DOHH2 (cell line): ENCODE measurements around the gene OPTC.

Experiments used
- EZH2phosphoT487 ChIP-seq: fragments of 200-600 bp; sonication (generic); IDR thresholded peaks from 2 replicates; pipeline ENCODE4 v1.6.1; 2017; ENCODE audit warnings: borderline replicate concordance, mild to moderate bottlenecking, antibody characterized with exemption, low read length, moderate library complexity, mixed read lengths
- TF ChIP-seq, protein P1 (sequence below): fragments of 200-600 bp; sonication (generic); IDR thresholded peaks from one replicate; pipeline ENCODE4 v1.5.1; 2014; ENCODE audit warnings: antibody characterized with exemption, mild to moderate bottlenecking, low read depth, low read length; ENCODE audit not compliant: poor library complexity, severe bottlenecking

DNA sequence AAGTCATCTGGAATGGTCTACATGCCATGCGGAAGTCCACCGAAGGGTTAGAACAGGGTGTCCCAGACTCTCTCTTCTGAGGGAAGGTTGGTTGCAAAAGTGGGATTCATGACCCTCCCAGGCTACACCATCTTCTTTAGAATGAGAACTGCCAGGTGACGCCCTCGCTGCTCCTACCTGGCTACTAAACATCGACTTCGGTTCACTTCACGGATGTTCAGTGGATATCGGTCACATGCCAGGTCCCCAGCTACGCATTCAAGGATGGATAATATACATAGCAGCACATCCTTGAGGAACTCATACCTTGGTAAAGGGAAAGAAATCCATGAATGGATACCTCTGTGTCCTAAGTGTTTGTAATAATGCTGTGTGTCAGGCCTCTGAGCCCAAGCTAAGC lies 3.3 kb upstream of the OPTC start:
- TF ChIP-seq EZH2phosphoT487: no peak
- TF ChIP-seq, protein P1, sequence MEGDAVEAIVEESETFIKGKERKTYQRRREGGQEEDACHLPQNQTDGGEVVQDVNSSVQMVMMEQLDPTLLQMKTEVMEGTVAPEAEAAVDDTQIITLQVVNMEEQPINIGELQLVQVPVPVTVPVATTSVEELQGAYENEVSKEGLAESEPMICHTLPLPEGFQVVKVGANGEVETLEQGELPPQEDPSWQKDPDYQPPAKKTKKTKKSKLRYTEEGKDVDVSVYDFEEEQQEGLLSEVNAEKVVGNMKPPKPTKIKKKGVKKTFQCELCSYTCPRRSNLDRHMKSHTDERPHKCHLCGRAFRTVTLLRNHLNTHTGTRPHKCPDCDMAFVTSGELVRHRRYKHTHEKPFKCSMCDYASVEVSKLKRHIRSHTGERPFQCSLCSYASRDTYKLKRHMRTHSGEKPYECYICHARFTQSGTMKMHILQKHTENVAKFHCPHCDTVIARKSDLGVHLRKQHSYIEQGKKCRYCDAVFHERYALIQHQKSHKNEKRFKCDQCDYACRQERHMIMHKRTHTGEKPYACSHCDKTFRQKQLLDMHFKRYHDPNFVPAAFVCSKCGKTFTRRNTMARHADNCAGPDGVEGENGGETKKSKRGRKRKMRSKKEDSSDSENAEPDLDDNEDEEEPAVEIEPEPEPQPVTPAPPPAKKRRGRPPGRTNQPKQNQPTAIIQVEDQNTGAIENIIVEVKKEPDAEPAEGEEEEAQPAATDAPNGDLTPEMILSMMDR: no peak
